Body of pancreas (tissue), 4 donors: ENCODE measurements around the gene SPAG6.
"Not testable (repeated sequence)": the region's sequence is repeated elsewhere in the genome, so short reads cannot be mapped to it uniquely, and the experiment has no call there.

ENCODE experiments used
- CTCF ChIP-seq, 7 experiments: fragments of 450-650 bp in 4 of 7; fragments of 200-600 bp in 3 of 7; sonication (generic) in 3 of 7; IDR thresholded peaks; one replicate each; pipeline ENCODE4 v1.5.1; 2016 to 2019; ENCODE audit warnings: antibody characterized with exemption in 7 of 7
- POLR2A ChIP-seq, 3 donors: fragments of 450-650 bp; IDR thresholded peaks; one replicate each; pipeline ENCODE4 v1.6.1; 2016; ENCODE audit warnings: antibody characterized with exemption in 3 of 3, mild to moderate bottlenecking in 2 of 3

GRCh38 chr10:22406916-22407315 lies 61.6 kb downstream of the SPAG6 start:
- not testable (repeated sequence) for TF ChIP-seq CTCF, POLR2A (IDR thresholded peaks at IDR 0.05)
